Mesenchymal stem cell (in vitro differentiated cells and primary cell): ENCODE measurements around the gene HOXC5.

ENCODE experiments used
- DNase-seq: peaks from one replicate; pipeline ENCODE4 v3.0.0-alpha.2; 2013
- H2AFZ ChIP-seq: one replicate; pipeline ENCODE4 v1.6.1; 2013; ENCODE audit warnings: low read depth, mild to moderate bottlenecking, control low read depth, inconsistent platforms, low read length, moderate library complexity
- H2AK5ac ChIP-seq: 2 replicates; pipeline ENCODE4 v1.6.1; 2013; ENCODE audit warnings: low read length, moderate library complexity, mild to moderate bottlenecking, inconsistent platforms; ENCODE audit not compliant: severe bottlenecking
- H2BK120ac ChIP-seq: one replicate; pipeline ENCODE4 v1.6.1; 2013; ENCODE audit warnings: low read depth, mild to moderate bottlenecking, inconsistent platforms, low read length, moderate library complexity
- H2BK12ac ChIP-seq, 2 experiments: one replicate each; pipeline ENCODE4 v1.6.1; 2013; ENCODE audit warnings: inconsistent platforms in 2 of 2, low read length in 2 of 2, mild to moderate bottlenecking in 2 of 2, moderate library complexity in 2 of 2, control low read depth in 1 of 2
- H2BK15ac ChIP-seq: one replicate; pipeline ENCODE4 v1.6.1; 2013; ENCODE audit warnings: mild to moderate bottlenecking, low read depth, inconsistent platforms; ENCODE audit not compliant: poor library complexity, severe bottlenecking
- H2BK5ac ChIP-seq: 2 replicates; pipeline ENCODE4 v1.6.1; 2013; ENCODE audit warnings: low read depth, mild to moderate bottlenecking, low read length, control low read depth, inconsistent platforms; ENCODE audit not compliant: poor library complexity, severe bottlenecking
- H3K14ac ChIP-seq, 2 experiments: one replicate each; pipeline ENCODE4 v1.6.1; 2013; ENCODE audit warnings: inconsistent platforms in 2 of 2, low read length in 2 of 2, control low read depth in 1 of 2, mild to moderate bottlenecking in 1 of 2, moderate library complexity in 1 of 2
- H3K18ac ChIP-seq, 2 experiments: one replicate each; pipeline ENCODE4 v1.6.1; 2013; ENCODE audit warnings: inconsistent platforms in 2 of 2, low read length in 2 of 2, control low read depth in 1 of 2, low read depth in 1 of 2, mild to moderate bottlenecking in 1 of 2
- H3K23ac ChIP-seq, 2 experiments: one replicate each; pipeline ENCODE4 v1.6.1; 2013; ENCODE audit warnings: inconsistent platforms in 2 of 2, low read length in 2 of 2, mild to moderate bottlenecking in 2 of 2, moderate library complexity in 2 of 2, control low read depth in 1 of 2
- H3K27ac ChIP-seq: 2 replicates; pipeline ENCODE4 v1.5.1; 2013; ENCODE audit warnings: mild to moderate bottlenecking, moderate library complexity, low read length, control low read depth, inconsistent platforms; ENCODE audit not compliant: poor library complexity, severe bottlenecking
- H3K27me3 ChIP-seq, 2 experiments: 2 replicates each; pipeline versions ENCODE4 v1.6.1 to v1.7.0; 2013; ENCODE audit warnings: low read length in 2 of 2, mild to moderate bottlenecking in 2 of 2, moderate library complexity in 2 of 2, control low read depth in 1 of 2, inconsistent platforms in 1 of 2; ENCODE audit not compliant: control insufficient read depth in 1 of 2, insufficient read depth in 1 of 2
- H3K36me3 ChIP-seq, 2 experiments: 2 replicates each; pipeline versions ENCODE4 v1.6.1 to v1.7.0; 2013; ENCODE audit warnings: low read length in 2 of 2, control low read depth in 1 of 2, inconsistent platforms in 1 of 2, low read depth in 1 of 2, mild to moderate bottlenecking in 1 of 2; ENCODE audit not compliant: insufficient read depth in 2 of 2, control insufficient read depth in 1 of 2
- H3K4ac ChIP-seq, 2 experiments: one replicate each; pipeline ENCODE4 v1.6.1; 2013; ENCODE audit warnings: inconsistent platforms in 2 of 2, low read length in 2 of 2, mild to moderate bottlenecking in 2 of 2, moderate library complexity in 2 of 2, control low read depth in 1 of 2, low read depth in 1 of 2
- H3K4me1 ChIP-seq: 2 replicates; pipeline ENCODE4 v1.6.1; 2013; ENCODE audit warnings: low read depth, low read length, control low read depth; ENCODE audit not compliant: control insufficient read depth, insufficient read depth
- H3K4me2 ChIP-seq: 2 replicates; pipeline ENCODE4 v1.6.1; 2013; ENCODE audit warnings: low read length, mild to moderate bottlenecking, inconsistent platforms; ENCODE audit not compliant: poor library complexity, severe bottlenecking
- H3K4me3 ChIP-seq, 2 experiments: 2 replicates each; pipeline versions ENCODE4 v1.5.1 to v1.7.0; 2013; ENCODE audit warnings: low read length in 2 of 2, mild to moderate bottlenecking in 2 of 2, control low read depth in 1 of 2, low read depth in 1 of 2; ENCODE audit not compliant: insufficient read depth in 1 of 2
- H3K79me1 ChIP-seq: replicated peaks from 2 replicates; pipeline ENCODE4 v1.6.1; 2013; ENCODE audit warnings: mild to moderate bottlenecking, control low read depth, low read length, inconsistent platforms; ENCODE audit not compliant: poor library complexity, severe bottlenecking
- H3K9ac ChIP-seq: 2 replicates; pipeline ENCODE4 v1.7.0; 2013; ENCODE audit warnings: mild to moderate bottlenecking, low read length, moderate library complexity
- H3K9me3 ChIP-seq: 2 replicates; pipeline ENCODE4 v1.7.0; 2013; ENCODE audit warnings: mild to moderate bottlenecking, low read length; ENCODE audit not compliant: control insufficient read depth
- H4K8ac ChIP-seq: one replicate; pipeline ENCODE4 v1.6.1; 2013; ENCODE audit warnings: inconsistent platforms, mild to moderate bottlenecking, low read length, moderate library complexity
- H4K91ac ChIP-seq: one replicate; pipeline ENCODE4 v1.6.1; 2013; ENCODE audit warnings: mild to moderate bottlenecking, low read length, inconsistent platforms
- WGBS: methylation state at CpG from one replicate; pipeline ENCODE4 v1.1.7; 2013; ENCODE audit warnings: mixed read lengths; 5-methylcytosine and 5-hydroxymethylcytosine counted together

HOXC5 gene

DNA sequence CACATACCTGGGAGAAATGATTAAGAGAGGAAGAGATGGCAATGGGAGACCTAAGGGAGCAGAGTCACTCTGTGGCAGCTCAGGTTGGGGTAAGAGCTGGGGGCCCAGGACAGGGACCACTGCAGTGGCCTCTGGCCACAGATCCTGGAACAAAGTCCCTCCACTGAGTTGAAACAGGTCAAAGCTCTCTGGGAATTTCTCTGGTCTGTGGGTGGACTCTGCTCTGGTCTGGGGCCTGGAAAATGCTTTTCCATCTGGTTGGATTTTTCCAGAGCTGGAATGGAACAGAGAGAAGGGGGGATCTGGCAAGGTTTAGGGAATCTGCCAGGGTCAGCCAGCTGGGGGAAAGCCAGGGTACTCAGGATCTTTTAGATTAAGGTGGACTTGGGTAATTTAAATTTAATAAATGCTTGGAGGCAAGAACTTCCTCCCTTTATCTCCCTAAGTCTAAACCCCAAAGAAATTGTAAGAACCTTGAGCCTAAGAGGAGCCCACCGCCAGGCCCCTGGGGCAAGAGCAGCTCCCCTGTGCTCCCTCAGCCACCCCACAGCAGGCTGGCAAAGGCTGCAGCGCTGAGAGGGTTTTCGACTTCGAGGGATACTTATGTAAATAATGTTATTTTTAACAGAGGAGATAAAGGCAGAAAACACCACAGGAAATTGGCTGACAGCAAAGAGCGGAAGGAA lies 44.2 kb upstream of the HOXC5 start:
- peaks cover 0 to 10% of the 10 kb centered on the region in 2 experiments for H3K27me3 ChIP-seq
- DNase-seq = no peak
- peak overlapping the region in 1 of 2 experiments; percentile 92 for H3K4me3 ChIP-seq
- peaks cover 2% of the 10 kb centered on the region for H3K79me1 ChIP-seq
- H3K4me1 ChIP-seq = peaks cover 46% of the 10 kb centered on the region
- H3K36me3 ChIP-seq = no peaks in the 10 kb centered on the region
- H3K27ac ChIP-seq = peak overlapping the region; percentile 50
- peak overlapping the region; percentile 79 for H2AK5ac ChIP-seq
- H3K4me2 ChIP-seq = peak overlapping the region; percentile 59
- H2AFZ ChIP-seq = no peak overlapping the region
- H2BK120ac ChIP-seq = no peak overlapping the region
- H2BK5ac ChIP-seq = no peak overlapping the region
- no peak overlapping the region for H3K4ac ChIP-seq
- H3K14ac ChIP-seq = no peak overlapping the region
- no peaks in the 10 kb centered on the region for H3K9me3 ChIP-seq
- H3K9ac ChIP-seq = peak overlapping the region; percentile 98
- 3% methylated on average over 5 of the region's 5 CpGs for WGBS
- no peak overlapping the region for H2BK15ac ChIP-seq
- no peak overlapping the region for H3K18ac ChIP-seq
- no peak overlapping the region for H4K8ac ChIP-seq
- no peak overlapping the region for H3K23ac ChIP-seq
- no peak overlapping the region for H2BK12ac ChIP-seq
- no peak overlapping the region for H4K91ac ChIP-seq

DNA sequence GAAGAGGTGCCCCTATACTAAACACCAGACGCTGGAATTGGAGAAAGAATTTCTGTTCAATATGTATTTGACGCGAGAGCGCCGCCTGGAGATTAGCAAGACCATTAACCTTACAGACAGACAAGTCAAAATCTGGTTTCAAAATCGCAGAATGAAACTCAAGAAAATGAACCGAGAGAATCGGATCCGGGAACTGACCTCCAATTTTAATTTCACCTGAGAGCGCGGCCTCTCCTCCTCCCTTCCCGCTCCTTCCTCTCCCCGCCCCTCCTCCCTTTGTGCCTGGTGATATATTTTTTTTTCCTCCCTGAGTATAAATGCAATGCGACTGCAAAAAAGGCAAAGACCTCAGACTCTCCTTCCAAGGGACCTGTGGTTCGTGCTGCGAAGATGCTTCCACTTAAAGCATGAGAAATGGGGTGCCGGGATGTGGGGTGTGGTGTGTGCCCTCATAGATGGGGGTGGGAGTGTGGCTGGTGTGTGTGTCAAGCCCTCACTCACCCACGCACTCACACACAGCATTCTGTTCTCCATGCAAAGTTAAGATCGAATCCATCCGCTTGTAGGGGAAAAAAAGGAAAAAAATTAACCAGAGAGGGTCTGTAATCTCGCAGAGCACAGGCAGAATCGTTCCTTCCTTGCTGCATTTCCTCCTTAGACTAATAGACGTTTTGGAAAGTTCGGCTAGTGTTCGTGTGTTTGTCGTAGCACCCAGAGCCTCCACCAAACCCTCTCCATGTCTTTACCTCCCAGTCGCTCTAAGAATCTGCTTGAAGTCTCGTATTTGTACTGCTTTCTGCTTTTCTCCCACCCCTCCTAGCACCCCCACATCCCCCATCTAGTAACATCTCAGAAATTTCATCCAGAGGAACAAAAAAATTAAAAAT lies 43.4 kb upstream of the HOXC5 start:
- Histone ChIP-seq H2AK5ac (no peak overlapping the region), H3K79me1 (peaks cover 2% of the 10 kb centered on the region), H2BK15ac (no peak overlapping the region), H3K18ac (no peak overlapping the region), H4K91ac (no peak overlapping the region), H2BK12ac (no peak overlapping the region), H3K14ac (no peak overlapping the region), H3K27ac (peak overlapping the region; percentile 8), H3K9ac (peak overlapping the region; percentile 98), H2AFZ (no peak overlapping the region), H2BK120ac (no peak overlapping the region), H2BK5ac (no peak overlapping the region), H4K8ac (peak overlapping the region; percentile 19), H3K36me3 (no peaks in the 10 kb centered on the region), H3K4me2 (peak overlapping the region; percentile 59), H3K4ac (no peak overlapping the region), H3K23ac (no peak overlapping the region), H3K9me3 (no peaks in the 10 kb centered on the region), H3K4me3 (peak overlapping the region in 1 of 2 experiments; percentile 92), H3K4me1 (peaks cover 43% of the 10 kb centered on the region), H3K27me3 (peaks cover 0 to 4% of the 10 kb centered on the region in 2 experiments)
- peak; percentile 71 for DNase-seq
- WGBS = 22% methylated on average over 24 of the region's 28 CpGs

DNA sequence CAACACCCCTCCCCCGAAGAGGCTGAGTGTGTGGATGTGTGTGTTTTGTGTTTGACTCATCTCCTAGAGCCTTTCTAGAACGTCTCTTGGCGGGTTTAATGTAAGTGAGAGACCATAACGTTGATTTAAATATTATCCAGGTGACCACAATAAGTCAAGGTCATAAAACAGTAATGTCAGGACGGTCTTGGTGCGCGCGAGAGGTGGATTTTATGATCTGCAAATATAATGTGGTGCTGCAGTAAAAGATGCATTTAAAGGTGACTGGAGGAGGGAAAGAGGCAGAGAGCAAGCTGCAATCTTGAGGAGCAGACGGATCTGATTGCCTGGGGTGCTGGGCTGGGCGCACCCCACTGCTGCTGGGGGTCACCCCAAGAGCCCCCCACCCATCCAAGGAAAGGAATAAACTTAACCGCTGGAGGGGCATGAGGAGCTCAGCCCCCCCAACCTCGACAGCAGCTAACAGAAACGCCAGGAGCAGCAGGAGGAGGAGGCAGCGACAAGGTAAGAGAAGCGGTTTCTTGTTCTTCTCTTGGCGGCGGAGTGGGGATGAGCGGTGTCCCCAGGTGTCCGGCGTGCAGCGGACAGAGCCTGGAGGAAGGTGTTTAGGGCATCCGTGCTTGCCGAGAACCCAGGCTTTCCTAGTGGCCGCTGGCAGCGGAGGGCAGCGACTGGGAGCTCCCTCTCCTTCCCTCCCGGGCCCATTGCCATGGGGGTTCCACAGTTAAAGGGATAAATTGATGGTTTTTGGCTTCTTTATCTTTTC lies 42.4 kb upstream of the HOXC5 start:
- Histone ChIP-seq H3K4me3 (peak overlapping the region; percentile 50 to 92), H2AK5ac (no peak overlapping the region), H3K9ac (peak overlapping the region; percentile 98), H3K9me3 (no peaks in the 10 kb centered on the region), H2BK15ac (peak overlapping the region; percentile 33), H3K36me3 (no peaks in the 10 kb centered on the region), H4K91ac (no peak overlapping the region), H2BK120ac (no peak overlapping the region), H3K27me3 (peaks cover 0 to 4% of the 10 kb centered on the region in 2 experiments), H3K79me1 (peaks cover 2% of the 10 kb centered on the region), H2BK5ac (no peak overlapping the region), H3K23ac (no peak overlapping the region), H2AFZ (no peak overlapping the region), H2BK12ac (no peak overlapping the region), H3K4me2 (peak overlapping the region; percentile 81), H3K27ac (peak overlapping the region; percentile 62), H3K14ac (no peak overlapping the region), H3K18ac (no peak overlapping the region), H4K8ac (no peak overlapping the region), H3K4ac (no peak overlapping the region), H3K4me1 (peaks cover 43% of the 10 kb centered on the region)
- WGBS = 21% methylated on average over 27 of the region's 27 CpGs
- no peak for DNase-seq
